ENCODE data around the gene OLA1.

The OLA1 gene

GRCh38 chr2:174088706-174089460 is 159.4 kb downstream of the OLA1 start:
- no peaks in the 10 kb centered on the region for H3K36me3 ChIP-seq
- H3K9me3 ChIP-seq: no peaks in the 10 kb centered on the region
- no peak overlapping the region for H3K27ac ChIP-seq
- intact Hi-C loops (cut with DNase I; ENCODE audit: low total_unique reads): no loop called here
- DNase-seq: no peak
- H3K4me1 ChIP-seq: no peaks in the 10 kb centered on the region
- no peak for TF ChIP-seq CTCF (IDR thresholded peaks at IDR 0.05)
- H3K4me3 ChIP-seq: no peak overlapping the region
- no peaks in the 10 kb centered on the region for H3K27me3 ChIP-seq

- TF ChIP-seq CTCF (IDR thresholded peaks at IDR 0.05): no peak
- Histone ChIP-seq H3K4me1 (no peaks in the 10 kb centered on the region), H3K27ac (no peak overlapping the region), H3K4me3 (no peak overlapping the region), H3K36me3 (no peaks in the 10 kb centered on the region), H3K9me3 (no peaks in the 10 kb centered on the region), H3K27me3 (no peaks in the 10 kb centered on the region)
- intact Hi-C loops (cut with DNase I; ENCODE audit: low total_unique reads): no loop called here
- DNase-seq: no peak
Observed at GRCh38 chr2:174086708-174087107, 161.6 kb downstream of the OLA1 start.

GRCh38 chr2:174085781-174086180 is 162.6 kb downstream of the OLA1 start:
- Histone ChIP-seq H3K27me3 (no peaks in the 10 kb centered on the region), H3K4me1 (no peaks in the 10 kb centered on the region), H3K9me3 (no peaks in the 10 kb centered on the region), H3K27ac (no peak overlapping the region), H3K4me3 (no peak overlapping the region), H3K36me3 (no peaks in the 10 kb centered on the region)
- no peak for TF ChIP-seq CTCF (IDR thresholded peaks at IDR 0.05)
- no peak for DNase-seq
- intact Hi-C loops (cut with DNase I; ENCODE audit: low total_unique reads): no loop called here

GRCh38 chr2:174083843-174084458 is 164.4 kb downstream of the OLA1 start:
- no peaks in the 10 kb centered on the region for H3K36me3 ChIP-seq
- no peak for DNase-seq
- H3K9me3 ChIP-seq: no peaks in the 10 kb centered on the region
- no peak overlapping the region for H3K4me3 ChIP-seq
- no peaks in the 10 kb centered on the region for H3K4me1 ChIP-seq
- H3K27ac ChIP-seq: no peak overlapping the region
- TF ChIP-seq CTCF (IDR thresholded peaks at IDR 0.05): no peak
- intact Hi-C loops (cut with DNase I; ENCODE audit: low total_unique reads): no loop called here
- no peaks in the 10 kb centered on the region for H3K27me3 ChIP-seq

GRCh38 chr2:174080672-174081121 is 167.6 kb downstream of the OLA1 start:
- Histone ChIP-seq H3K27me3 (no peaks in the 10 kb centered on the region), H3K4me3 (no peak overlapping the region), H3K36me3 (no peaks in the 10 kb centered on the region), H3K4me1 (no peaks in the 10 kb centered on the region), H3K9me3 (no peaks in the 10 kb centered on the region), H3K27ac (no peak overlapping the region)
- no peak for DNase-seq
- intact Hi-C loops (cut with DNase I; ENCODE audit: low total_unique reads): no loop called here
- TF ChIP-seq CTCF (IDR thresholded peaks at IDR 0.05): no peak

Data from tibial artery (tissue), 4 donors.